Stomach (tissue), 9 donors: ENCODE results near the gene SGMS1. TPM values are rescaled to one million over a fixed set of nuclear protein-coding genes. Genes with fewer than 3 reads are reported as not detected.

Source experiments
- DNase-seq, 2 donors: peaks; one replicate each; pipeline versions ENCODE4 v3.0.0 to v3.0.0-alpha.2; 2013 to 2019
- H3K27ac ChIP-seq, 5 donors: fragments of 200-600 bp in 4 of 5; sonication (generic) in 4 of 5; one replicate each; pipeline ENCODE4 v1.5.1; 2013 to 2019; ENCODE audit warnings: mild to moderate bottlenecking in 1 of 5, moderate library complexity in 1 of 5
- H3K27me3 ChIP-seq, 3 donors: fragments of 200-600 bp; sonication (generic); one replicate each; pipeline ENCODE4 v1.5.1; 2017 to 2019; ENCODE audit warnings: mixed run types in 1 of 3
- H3K36me3 ChIP-seq, 4 donors: fragments of 200-600 bp; sonication (generic); 1 replicate in 3 of 4; 2 replicates in 1 of 4; pipeline ENCODE4 v1.5.1; 2016 to 2019
- H3K4me1 ChIP-seq, 4 donors: fragments of 200-600 bp; sonication (generic); one replicate each; pipeline ENCODE4 v1.5.1; 2016 to 2019
- H3K4me3 ChIP-seq, 4 donors: fragments of 200-600 bp; sonication (generic) in 3 of 4; one replicate each; pipeline ENCODE4 v1.5.1; 2016 to 2019; ENCODE audit warnings: mild to moderate bottlenecking in 1 of 4
- H3K9me3 ChIP-seq, 4 donors: fragments of 200-600 bp; sonication (generic); one replicate each; pipeline ENCODE4 v1.5.1; 2016 to 2019
- EP300 ChIP-seq: sonication (generic); formaldehyde crosslinking; IDR thresholded peaks from one replicate; pipeline ENCODE4 v1.6.1; 2017; ENCODE audit warnings: antibody characterized with exemption
- POLR2A ChIP-seq, 4 donors: fragments of 450-650 bp; IDR thresholded peaks; one replicate each; pipeline ENCODE4 v1.6.1; 2016; ENCODE audit warnings: antibody characterized with exemption in 4 of 4, control low read depth in 2 of 4, mild to moderate bottlenecking in 1 of 4, moderate library complexity in 1 of 4
- POLR2AphosphoS5 ChIP-seq, 3 donors: sonication (generic); formaldehyde crosslinking; IDR thresholded peaks; one replicate each; pipeline ENCODE4 v1.6.1; 2016; ENCODE audit warnings: antibody characterized with exemption in 3 of 3
- WGBS, 5 donors: extraction: QIAGEN DNeasy Blood & Tissue Kit in 3 of 5; methylation state at CpG; one replicate each; pipeline versions ENCODE4 v1.1.5 to v1.1.7; 2013 to 2018; 5-methylcytosine and 5-hydroxymethylcytosine counted together
- intact Hi-C: fragments of 100-400 bp; cut with DNase I; formaldehyde crosslinking; loops from one replicate; pipeline ENCODE4 v1.15.1; 2023; ENCODE audit warnings: low total_unique reads
- polyA plus RNA-seq, 3 donors: library from polyadenylated mRNA; stranded (reverse); fragments of 200-250 nt; gene quantifications; one replicate each; pipeline ENCODE4 v1.2.3, GENCODE V29; 2013
- total RNA-seq, 5 donors: library from RNA; depleted of rRNA; stranded (reverse); fragments of >200 nt; gene quantifications; one replicate each; pipeline versions ENCODE4 v1.1.0 to v1.2.3, GENCODE V29; 2014 to 2016
- TF ChIP-seq, protein P1 (sequence below), 7 experiments: fragments of 450-650 bp in 4 of 7; fragments of 200-600 bp in 3 of 7; sonication (generic) in 3 of 7; IDR thresholded peaks; one replicate each; pipeline ENCODE4 v1.5.1; 2016 to 2019; ENCODE audit warnings: antibody characterized with exemption in 7 of 7, control low read depth in 2 of 7, mild to moderate bottlenecking in 1 of 7
- donor health status: healthy with polysubstance abuse.
- donor health status: Bipolar disorder and iron deficiency.
- donor health status: healthy.

The SGMS1 gene
- total and polyA plus RNA-seq, 8 donors = 6.2 to 229 (median 49.6) TPM

DNA sequence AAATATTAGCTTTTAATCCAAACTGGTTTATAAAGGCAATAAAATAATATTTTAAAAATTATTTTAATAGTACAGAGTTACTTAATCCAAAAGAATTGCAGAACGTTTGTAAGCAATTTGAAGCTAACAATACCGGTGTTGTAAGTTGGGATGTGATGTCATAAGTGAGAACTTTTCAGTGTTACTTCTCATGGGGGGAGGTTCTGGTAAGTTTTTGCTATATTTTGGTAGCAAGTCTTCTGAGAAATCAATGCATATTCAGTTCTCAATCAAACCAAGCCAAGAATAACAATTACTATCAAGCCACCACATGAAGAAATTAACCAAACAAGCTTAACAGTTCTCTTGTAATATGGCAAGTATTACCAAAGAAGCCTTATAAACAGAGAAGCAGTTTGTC lies 225.4 kb downstream of the SGMS1 start:
- no peak for DNase-seq
- H3K4me1 ChIP-seq = peaks cover 4 to 63% (median 12%) of the 10 kb centered on the region in 4 donors
- intact Hi-C loops = no loop called here
- no peaks in the 10 kb centered on the region for H3K36me3 ChIP-seq
- no peak for TF ChIP-seq EP300
- no peak for TF ChIP-seq POLR2AphosphoS5 (IDR thresholded peaks at IDR 0.05)
- TF ChIP-seq, protein P1, sequence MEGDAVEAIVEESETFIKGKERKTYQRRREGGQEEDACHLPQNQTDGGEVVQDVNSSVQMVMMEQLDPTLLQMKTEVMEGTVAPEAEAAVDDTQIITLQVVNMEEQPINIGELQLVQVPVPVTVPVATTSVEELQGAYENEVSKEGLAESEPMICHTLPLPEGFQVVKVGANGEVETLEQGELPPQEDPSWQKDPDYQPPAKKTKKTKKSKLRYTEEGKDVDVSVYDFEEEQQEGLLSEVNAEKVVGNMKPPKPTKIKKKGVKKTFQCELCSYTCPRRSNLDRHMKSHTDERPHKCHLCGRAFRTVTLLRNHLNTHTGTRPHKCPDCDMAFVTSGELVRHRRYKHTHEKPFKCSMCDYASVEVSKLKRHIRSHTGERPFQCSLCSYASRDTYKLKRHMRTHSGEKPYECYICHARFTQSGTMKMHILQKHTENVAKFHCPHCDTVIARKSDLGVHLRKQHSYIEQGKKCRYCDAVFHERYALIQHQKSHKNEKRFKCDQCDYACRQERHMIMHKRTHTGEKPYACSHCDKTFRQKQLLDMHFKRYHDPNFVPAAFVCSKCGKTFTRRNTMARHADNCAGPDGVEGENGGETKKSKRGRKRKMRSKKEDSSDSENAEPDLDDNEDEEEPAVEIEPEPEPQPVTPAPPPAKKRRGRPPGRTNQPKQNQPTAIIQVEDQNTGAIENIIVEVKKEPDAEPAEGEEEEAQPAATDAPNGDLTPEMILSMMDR (IDR thresholded peaks at IDR 0.05) = no peak
- TF ChIP-seq POLR2A (IDR thresholded peaks at IDR 0.05) = no peak
- H3K9me3 ChIP-seq = no peaks in the 10 kb centered on the region
- H3K4me3 ChIP-seq = no peak overlapping the region
- WGBS, 5 donors = 56 to 70% (median 67%) methylated on average over 2 of the region's 2 CpGs
- H3K27me3 ChIP-seq = no peaks in the 10 kb centered on the region
- no peak overlapping the region for H3K27ac ChIP-seq

GRCh38 chr10:50397312-50398140 lies 226.2 kb downstream of the SGMS1 start:
- WGBS, 5 donors = 73 to 83% (median 76%) methylated on average over 8 of the region's 8 CpGs
- Histone ChIP-seq H3K27ac (no peak overlapping the region), H3K27me3 (no peaks in the 10 kb centered on the region), H3K36me3 (no peaks in the 10 kb centered on the region), H3K4me1 (peaks cover 4 to 58% (median 13%) of the 10 kb centered on the region in 4 donors), H3K4me3 (no peak overlapping the region), H3K9me3 (no peaks in the 10 kb centered on the region)
- TF ChIP-seq EP300 (no peak), POLR2A (IDR thresholded peaks at IDR 0.05) (no peak), POLR2AphosphoS5 (IDR thresholded peaks at IDR 0.05) (no peak)
- TF ChIP-seq, protein P1 (IDR thresholded peaks at IDR 0.05) = no peak
- intact Hi-C loops = no loop called here
- DNase-seq = no peak

DNA sequence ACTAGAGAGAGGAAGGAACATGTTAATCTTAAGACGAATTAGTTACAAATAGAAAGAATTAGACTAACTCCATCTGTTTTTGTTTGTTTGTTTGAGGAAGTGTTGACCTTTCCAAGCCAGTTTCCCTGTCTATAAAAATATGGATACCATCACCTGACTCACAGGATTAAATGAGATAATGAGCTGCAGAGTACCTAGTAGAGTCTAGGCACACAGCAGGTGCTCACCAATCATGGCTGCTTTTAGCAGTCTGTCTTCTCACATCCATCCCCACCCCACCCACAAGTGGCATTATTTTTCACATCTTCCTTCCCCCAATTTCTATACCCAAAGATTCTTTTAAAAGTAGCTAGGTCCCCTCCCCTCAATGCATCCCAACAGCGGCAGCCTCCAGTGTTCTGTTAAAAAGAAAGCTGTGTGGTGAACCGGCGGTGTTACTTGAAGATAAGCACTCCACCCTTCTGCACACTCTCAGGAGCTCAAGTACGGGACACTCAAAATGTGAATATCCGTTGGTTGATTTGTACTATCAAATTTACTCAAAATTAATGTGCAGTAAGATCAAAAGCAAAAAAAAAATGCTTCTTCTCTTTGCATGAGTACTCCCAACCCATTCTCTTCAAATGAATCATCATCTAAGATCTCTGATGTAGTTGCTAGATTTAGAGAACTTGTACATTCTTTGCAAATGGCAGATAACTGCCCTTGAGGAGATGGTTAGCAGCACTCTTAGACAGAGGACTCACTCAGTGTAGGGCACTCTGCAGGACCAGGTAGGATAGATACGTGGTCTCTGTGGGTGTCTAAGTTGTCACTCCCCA lies 227.1 kb downstream of the SGMS1 start:
- no peaks in the 10 kb centered on the region for H3K36me3 ChIP-seq
- H3K27ac ChIP-seq = no peak overlapping the region
- no peak for TF ChIP-seq EP300
- no peak for TF ChIP-seq POLR2A (IDR thresholded peaks at IDR 0.05)
- no peak for TF ChIP-seq POLR2AphosphoS5 (IDR thresholded peaks at IDR 0.05)
- TF ChIP-seq, protein P1 (IDR thresholded peaks at IDR 0.05) = no peak
- intact Hi-C loops = no loop called here
- no peak for DNase-seq
- no peaks in the 10 kb centered on the region for H3K9me3 ChIP-seq
- peaks cover 4 to 55% (median 14%) of the 10 kb centered on the region in 4 donors for H3K4me1 ChIP-seq
- WGBS, 5 donors = 70 to 84% (median 78%) methylated on average over 7 of the region's 7 CpGs
- H3K4me3 ChIP-seq = no peak overlapping the region
- H3K27me3 ChIP-seq = no peaks in the 10 kb centered on the region

- peak overlapping the region in 1 of 5 donors; percentile 0 for H3K27ac ChIP-seq
- DNase-seq = no peak
- H3K27me3 ChIP-seq = no peaks in the 10 kb centered on the region
Observed at GRCh38 chr10:50395851-50396250, 227.9 kb downstream of the SGMS1 start.

More at GRCh38 chr10:50395851-50396250, 227.9 kb downstream of the SGMS1 start:
- no peaks in the 10 kb centered on the region for H3K36me3 ChIP-seq
- no peaks in the 10 kb centered on the region for H3K9me3 ChIP-seq
- H3K4me3 ChIP-seq = no peak overlapping the region
- 73 to 86% (median 82%) methylated on average over 2 of the region's 2 CpGs for WGBS, 5 donors
- peaks cover 4 to 55% (median 14%) of the 10 kb centered on the region in 4 donors for H3K4me1 ChIP-seq
- intact Hi-C loops = no loop called here
- TF ChIP-seq, protein P1 (IDR thresholded peaks at IDR 0.05) = no peak
- no peak for TF ChIP-seq POLR2AphosphoS5 (IDR thresholded peaks at IDR 0.05)
- TF ChIP-seq EP300 = no peak
- no peak for TF ChIP-seq POLR2A (IDR thresholded peaks at IDR 0.05)
